ENCODE measurements around the gene ATPAF1. TPM values are rescaled to one million over a fixed set of nuclear protein-coding genes. Genes with fewer than 3 reads are reported as not detected.

The ATPAF1 gene
- total and polyA plus RNA-seq, 10 of the 15 experiments (the other 5 are each of a cell fraction or from before 2014, with no cell fraction given): 15.2 to 93.5 (median 48.4) TPM

GRCh38 chr1:46618754-46619415 lies 49.3 kb downstream of the ATPAF1 start:
- Histone ChIP-seq H3K4me3 (no peak overlapping the region), H3K9ac (ENCODE audit: control insufficient read depth, insufficient read depth, low read length) (no peak overlapping the region), H3K27ac (ENCODE audit: control insufficient read depth, insufficient read depth) (no peak overlapping the region; the same call in 1 of the 2 replicates), H3K4me2 (ENCODE audit: control insufficient read depth, insufficient read depth) (peak overlapping the region; percentile 17), H3K27me3 (replicated peaks in 1 of 2; ENCODE audit: control insufficient read depth in 2 of 2, insufficient read depth in 2 of 2, low read length in 1 of 2) (no peaks in the 10 kb centered on the region), H3K4me1 (ENCODE audit: control insufficient read depth, insufficient read depth, low read length) (peaks cover 36% of the 10 kb centered on the region), H4K20me1 (ENCODE audit: control insufficient read depth, insufficient read depth) (no peaks in the 10 kb centered on the region), H2AFZ (ENCODE audit: control insufficient read depth, low read depth, low read length) (peak overlapping the region; percentile 23; the same call in 1 of the 2 replicates), H3K79me2 (ENCODE audit: control insufficient read depth, insufficient read depth, low read length) (peaks cover 16% of the 10 kb centered on the region), H3K9me3 (replicated peaks; ENCODE audit: control insufficient read depth, insufficient read depth, low read length) (no peaks in the 10 kb centered on the region), H3K36me3 (ENCODE audit: control insufficient read depth in 2 of 2, insufficient read depth in 2 of 2, low read length in 1 of 2) (no peaks in the 10 kb centered on the region)
- ChIA-PET SMC1A (ENCODE audit: uncharacterized antibody, unreplicated experiment) (interaction anchor here (1.4 to 5.7 kb wide), 2 partner anchors 12 to 14 kb away, joined by 4 to 53 read pairs; partner anchors contain the start of gene MKNK1), RAD21 (ENCODE audit: unreplicated experiment) (no interaction called here), POLR2A (interaction anchor here (8.8 kb wide), 1 partner anchor 15 kb away, joined by 124 read pairs; the partner anchor contains the start of gene MKNK1), CTCF (interaction anchor here (0.6 to 2.7 kb wide), 5 partner anchors 15 to 241 kb away, joined by 3 to 20 read pairs (median 3); partner anchors contain the start of genes ATPAF1 and MKNK1)
- intact Hi-C loops (cut with micrococcal nuclease; ENCODE audit: unreplicated experiment): loop anchor here (5.0 kb wide), 2 partner anchors 48 to 98 kb away; partner anchors contain the start of genes ATPAF1 and EFCAB14
- in situ Hi-C loops (cut with MboI): no loop called here
- FAIRE-seq: no peak
- no TSS peak for BruUV-seq (replicated peaks)
- TF ChIP-seq ETV6 (conservative IDR thresholded peaks at IDR 0.05 in 1 of 2, IDR thresholded peaks at IDR 0.05 in 1 of 2; ENCODE audit: borderline replicate concordance in 1 of 2, low read depth in 1 of 2) (0 out of 4 replicates have a peak, but pooled peaks of 1 of the 2 experiments have one; percentile 8), NR2C2 (IDR thresholded peaks at IDR 0.05; ENCODE audit: borderline replicate concordance, control insufficient read depth, insufficient read length, low read depth) (no peak)
- WGBS (ENCODE audit: insufficient coverage, insufficient replicate concordance, low lambda C conversion rate, missing lambda C conversion rate): 64% methylated on average over 4 of the region's 4 CpGs
- no peak for ATAC-seq
- no peak for DNase-seq (ENCODE audit: low read depth, low spot score)

- intact Hi-C loops (cut with micrococcal nuclease; ENCODE audit: unreplicated experiment): loop anchor here (5.0 kb wide), 2 partner anchors 49 to 99 kb away; partner anchors contain the start of genes ATPAF1 and EFCAB14
- H4K20me1 ChIP-seq (ENCODE audit: control insufficient read depth, insufficient read depth): no peaks in the 10 kb centered on the region
- H3K36me3 ChIP-seq (ENCODE audit: control insufficient read depth in 2 of 2, insufficient read depth in 2 of 2, low read length in 1 of 2): no peaks in the 10 kb centered on the region
- FAIRE-seq (no peak), DNase-seq (ENCODE audit: low read depth, low spot score) (no peak), ATAC-seq (no peak)
- H3K9me3 ChIP-seq (replicated peaks; ENCODE audit: control insufficient read depth, insufficient read depth, low read length): no peaks in the 10 kb centered on the region
- no peak overlapping the region for H3K4me3 ChIP-seq
- peaks cover 46% of the 10 kb centered on the region for H3K4me1 ChIP-seq (ENCODE audit: control insufficient read depth, insufficient read depth, low read length)
- ChIA-PET POLR2A (interaction anchor here (2.8 to 8.8 kb wide), 2 partner anchors 14 to 50 kb away, joined by 12 to 124 read pairs; partner anchors contain the start of genes ATPAF1 and MKNK1), SMC1A (ENCODE audit: uncharacterized antibody, unreplicated experiment) (interaction anchor here (0.7 to 5.7 kb wide), 4 partner anchors 13 to 100 kb away, joined by 3 to 53 read pairs (median 8); partner anchors contain the start of genes EFCAB14 and MKNK1), RAD21 (ENCODE audit: unreplicated experiment) (interaction anchor here (2.1 to 2.5 kb wide), 2 partner anchors 11 to 50 kb away, joined by 8 to 11 read pairs; no protein-coding TSS in a partner anchor), CTCF (interaction anchor here (1.0 to 4.3 kb wide), 4 partner anchors 13 to 107 kb away, joined by 4 to 30 read pairs (median 13); partner anchors contain the start of gene MKNK1)
- in situ Hi-C loops (cut with MboI): no loop called here
- H3K9ac ChIP-seq (ENCODE audit: control insufficient read depth, insufficient read depth, low read length): no peak overlapping the region
- no peak for TF ChIP-seq MEF2B (IDR thresholded peaks at IDR 0.05; ENCODE audit: partially characterized antibody, poor library complexity, severe bottlenecking)
- TF ChIP-seq SMC3 (IDR thresholded peaks at IDR 0.05; ENCODE audit: borderline replicate concordance, low read length): no peak
- TF ChIP-seq HCFC1 (IDR thresholded peaks at IDR 0.05; ENCODE audit: low read length): no peak
- no peak for TF ChIP-seq CTCF (IDR thresholded peaks at IDR 0.05 in 2 of 3, conservative IDR thresholded peaks at IDR 0.05 in 1 of 3; ENCODE audit: control insufficient read depth in 2 of 3, extremely low read depth in 1 of 3, insufficient read depth in 1 of 3, low read depth in 3 of 3, low read length in 3 of 3)
- TF ChIP-seq NBN (IDR thresholded peaks at IDR 0.05): no peak
- 56% methylated on average over 3 of the region's 3 CpGs for WGBS (ENCODE audit: insufficient coverage, insufficient replicate concordance, low lambda C conversion rate, missing lambda C conversion rate)
- no peaks in the 10 kb centered on the region for H3K27me3 ChIP-seq (replicated peaks in 1 of 2; ENCODE audit: control insufficient read depth in 2 of 2, insufficient read depth in 2 of 2, low read length in 1 of 2)
- no peak overlapping the region for H2AFZ ChIP-seq (ENCODE audit: control insufficient read depth, low read depth, low read length)
- H3K27ac ChIP-seq (ENCODE audit: control insufficient read depth, insufficient read depth): no peak overlapping the region
- BruUV-seq (replicated peaks): no TSS peak
- peaks cover 23% of the 10 kb centered on the region for H3K79me2 ChIP-seq (ENCODE audit: control insufficient read depth, insufficient read depth, low read length)
- H3K4me2 ChIP-seq (ENCODE audit: control insufficient read depth, insufficient read depth): no peak overlapping the region
Measured at GRCh38 chr1:46617833-46618232, 50.3 kb downstream of the ATPAF1 start.
